SK-N-MC (cell line): ENCODE results near the gene PPP1R7.

Experiments used
- EZH2 ChIP-seq: fragments of 200-600 bp; sonication (generic); IDR thresholded peaks from one replicate; pipeline ENCODE4 v1.6.1; 2017; ENCODE audit warnings: antibody characterized with exemption
- POLR2AphosphoS5 ChIP-seq: IDR thresholded peaks from 2 replicates; pipeline ENCODE4 v1.6.1; 2012; ENCODE audit warnings: mild to moderate bottlenecking, low read depth, low read length, borderline replicate concordance

DNA sequence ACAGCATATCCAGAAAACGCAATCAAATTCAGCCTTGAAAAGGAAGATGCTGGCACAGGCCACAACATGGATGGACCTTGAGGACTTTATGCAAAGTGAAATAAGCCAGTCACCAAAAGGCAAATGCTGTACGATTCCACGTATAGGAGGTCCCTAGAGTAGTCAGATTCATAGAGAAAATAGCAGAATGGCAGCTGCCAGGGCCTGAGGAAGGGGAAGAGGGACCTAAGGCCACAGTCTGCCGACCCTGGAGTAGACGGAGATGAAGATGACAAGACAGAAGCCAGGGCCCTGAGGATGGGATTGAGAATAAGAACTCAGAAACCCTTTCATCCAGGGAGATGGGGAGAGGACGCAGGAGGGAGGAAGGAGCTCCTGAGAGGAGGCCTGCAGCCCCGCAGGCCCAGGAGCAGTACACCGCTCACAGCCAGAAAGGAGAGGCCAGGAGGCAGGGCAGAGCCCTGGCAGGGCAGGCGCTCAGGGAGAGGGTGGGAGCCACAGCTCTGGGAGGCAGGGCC lies 40.1 kb upstream of the PPP1R7 start:
- no peak for TF ChIP-seq EZH2
- TF ChIP-seq POLR2AphosphoS5: no peak
